AG04449 (cell line): ENCODE measurements around the gene UMAD1.

ENCODE experiments used
- CTCF ChIA-PET: fragments of 350-600 bp; formaldehyde crosslinking; extraction: SDS; loops from one replicate; lab custom pipeline; 2021; ENCODE audit warnings: antibody characterized with exemption; lab: Yijun Ruan, JAX
- POLR2A ChIA-PET: fragments of 400-600, 350-600 bp; formaldehyde crosslinking; extraction: SDS; loops from one replicate; lab custom pipeline; 2020; ENCODE audit warnings: antibody characterized with exemption, inconsistent platforms; lab: Yijun Ruan, JAX
- DNase-seq: peaks from one replicate; pipeline ENCODE4 v3.0.0-alpha.2; 2010; ENCODE audit warnings: low read depth, low spot score
- H3K4me3 ChIP-seq: 2 replicates; pipeline ENCODE4 v1.5.1; 2011; ENCODE audit warnings: low read depth, mild to moderate bottlenecking, control low read depth, low read length
- CTCF ChIP-seq: IDR thresholded peaks from one replicate; pipeline ENCODE4 v1.5.1; 2011; ENCODE audit warnings: mild to moderate bottlenecking, moderate library complexity, low read length, control low read depth, inconsistent platforms; ENCODE audit not compliant: insufficient read depth; ENCODE audit errors: missing control alignments

The UMAD1 gene

DNA sequence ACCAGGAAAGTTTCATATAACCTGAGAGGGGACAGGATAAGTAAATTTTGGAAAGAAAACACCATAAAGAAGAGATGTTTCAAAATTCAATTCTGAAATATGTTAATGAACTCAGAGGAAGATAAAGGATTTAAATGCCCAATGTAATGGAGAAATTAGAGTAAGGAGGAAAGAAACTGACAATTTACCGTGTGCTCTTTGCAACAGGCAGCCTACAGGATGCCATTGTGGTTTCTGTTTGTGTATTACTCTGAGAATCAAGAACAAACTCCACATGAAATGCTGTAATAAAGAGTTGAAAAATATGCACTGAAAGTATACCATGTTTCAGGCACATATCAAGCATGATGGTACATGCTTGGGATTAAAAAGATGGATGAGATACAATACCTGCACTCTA, 283.3 kb downstream of the UMAD1 start:
- no peak for DNase-seq
- no peak overlapping the region for H3K4me3 ChIP-seq
- TF ChIP-seq CTCF: no peak
- CTCF ChIA-PET: no interaction called here
- POLR2A ChIA-PET: no interaction called here

- ChIA-PET CTCF (interaction anchor here (0.6 kb wide), 1 partner anchor 17 kb away, joined by 3 read pairs; no protein-coding TSS in a partner anchor), POLR2A (no interaction called here)
- no peak for DNase-seq
- TF ChIP-seq CTCF: no peak
- no peak overlapping the region for H3K4me3 ChIP-seq
Measured at GRCh38 chr7:7924303-7924702, 283.8 kb downstream of the UMAD1 start.
